MCF 10A (cell line): ENCODE data around the gene BPTF. TPM values are rescaled to one million over a fixed set of nuclear protein-coding genes. Genes with fewer than 3 reads are reported as not detected.

Experiments
- BruUV-seq: library from RNA; stranded (reverse); fragments of 400-500 nt; replicated peaks from 2 replicates; lab custom pipeline; 2021; lab: Mats Ljungman, UMichigan
- CTCF ChIA-PET: fragments of 300-600 bp; sonication (Branson Sonifier 250); formaldehyde crosslinking; extraction: SDS; loops from one replicate; lab custom pipeline; 2021; ENCODE audit warnings: antibody characterized with exemption, inconsistent platforms; lab: Yijun Ruan, JAX
- POLR2A ChIA-PET: fragments of 300-600, 350-650 bp; sonication (Branson Sonifier 250); formaldehyde crosslinking; extraction: SDS; loops from one replicate; lab custom pipeline; 2020; ENCODE audit warnings: antibody characterized with exemption, inconsistent platforms; lab: Yijun Ruan, JAX
- DNase-seq: peaks from one replicate; pipeline ENCODE4 v3.0.0-alpha.2; 2018; ENCODE audit not compliant: unreplicated experiment
- H3K27ac Mint-ChIP-seq: one replicate; pipeline ENCODE4 v1.8.0; 2022; ENCODE audit warnings: mild to moderate bottlenecking, low read depth, mixed read lengths; ENCODE audit not compliant: unreplicated experiment
- H3K27me3 Mint-ChIP-seq: one replicate; pipeline ENCODE4 v1.8.0; 2022; ENCODE audit warnings: mixed read lengths; ENCODE audit not compliant: insufficient read depth, unreplicated experiment
- H3K36me3 Mint-ChIP-seq: one replicate; pipeline ENCODE4 v1.8.0; 2022; ENCODE audit warnings: mild to moderate bottlenecking, moderate library complexity, mixed read lengths; ENCODE audit not compliant: insufficient read depth, unreplicated experiment
- H3K4me1 Mint-ChIP-seq: one replicate; pipeline ENCODE4 v1.8.0; 2022; ENCODE audit warnings: mixed read lengths; ENCODE audit not compliant: insufficient read depth, unreplicated experiment
- H3K4me3 Mint-ChIP-seq: one replicate; pipeline ENCODE4 v1.8.0; 2022; ENCODE audit warnings: mild to moderate bottlenecking, moderate library complexity, mixed read lengths; ENCODE audit not compliant: unreplicated experiment
- H3K9me3 Mint-ChIP-seq: one replicate; pipeline ENCODE4 v1.8.0; 2022; ENCODE audit warnings: mixed read lengths; ENCODE audit not compliant: unreplicated experiment
- intact Hi-C: fragments of 100-400 bp; cut with micrococcal nuclease; formaldehyde crosslinking; loops from 2 replicates; pipeline ENCODE4 v1.14.1; 2022
- total RNA-seq: library from RNA; stranded (reverse); gene quantifications from 2 replicates; pipeline ENCODE4 v1.2.3, GENCODE V29; 2022
- TF ChIP-seq, protein P1 (sequence below): fragments of 200-600 bp; IDR thresholded peaks from one replicate; pipeline ENCODE4 v1.8.0; 2022; ENCODE audit warnings: antibody characterized with exemption, mild to moderate bottlenecking; ENCODE audit not compliant: unreplicated experiment

The BPTF gene
- total RNA-seq, 1 experiment from 2014 or later = 63.7 TPM

DNA sequence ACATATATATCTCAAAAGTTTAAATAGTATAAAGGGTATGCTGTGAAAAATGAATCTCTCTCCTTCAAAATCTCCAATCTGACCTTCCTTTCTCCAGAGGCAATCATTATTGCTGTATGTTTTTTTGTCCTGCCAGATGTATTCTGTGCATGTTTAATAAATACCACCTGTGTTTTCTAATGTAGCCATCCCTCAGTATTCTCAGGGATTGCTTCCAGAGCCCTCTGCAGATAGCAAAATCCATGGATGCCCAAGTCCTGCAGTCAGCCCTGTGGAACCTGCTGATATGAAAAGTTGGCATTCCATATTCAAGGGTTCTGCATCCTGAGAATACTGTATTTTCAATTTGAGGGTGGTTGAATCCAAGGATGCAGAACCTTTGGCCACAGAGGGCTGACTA, 42.9 kb downstream of the BPTF start:
- H3K36me3 Mint-ChIP-seq = peaks cover 12% of the 10 kb centered on the region
- peaks cover 7% of the 10 kb centered on the region for H3K4me1 Mint-ChIP-seq
- no peak overlapping the region for H3K4me3 Mint-ChIP-seq
- TF ChIP-seq, protein P1, sequence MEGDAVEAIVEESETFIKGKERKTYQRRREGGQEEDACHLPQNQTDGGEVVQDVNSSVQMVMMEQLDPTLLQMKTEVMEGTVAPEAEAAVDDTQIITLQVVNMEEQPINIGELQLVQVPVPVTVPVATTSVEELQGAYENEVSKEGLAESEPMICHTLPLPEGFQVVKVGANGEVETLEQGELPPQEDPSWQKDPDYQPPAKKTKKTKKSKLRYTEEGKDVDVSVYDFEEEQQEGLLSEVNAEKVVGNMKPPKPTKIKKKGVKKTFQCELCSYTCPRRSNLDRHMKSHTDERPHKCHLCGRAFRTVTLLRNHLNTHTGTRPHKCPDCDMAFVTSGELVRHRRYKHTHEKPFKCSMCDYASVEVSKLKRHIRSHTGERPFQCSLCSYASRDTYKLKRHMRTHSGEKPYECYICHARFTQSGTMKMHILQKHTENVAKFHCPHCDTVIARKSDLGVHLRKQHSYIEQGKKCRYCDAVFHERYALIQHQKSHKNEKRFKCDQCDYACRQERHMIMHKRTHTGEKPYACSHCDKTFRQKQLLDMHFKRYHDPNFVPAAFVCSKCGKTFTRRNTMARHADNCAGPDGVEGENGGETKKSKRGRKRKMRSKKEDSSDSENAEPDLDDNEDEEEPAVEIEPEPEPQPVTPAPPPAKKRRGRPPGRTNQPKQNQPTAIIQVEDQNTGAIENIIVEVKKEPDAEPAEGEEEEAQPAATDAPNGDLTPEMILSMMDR = no peak
- DNase-seq = no peak
- H3K27me3 Mint-ChIP-seq = no peaks in the 10 kb centered on the region
- intact Hi-C loops = no loop called here
- no peaks in the 10 kb centered on the region for H3K9me3 Mint-ChIP-seq
- CTCF ChIA-PET = interaction anchor here (0.6 to 0.9 kb wide), 2 partner anchors 19 to 28 kb away, joined by 3 to 4 read pairs; no protein-coding TSS in a partner anchor
- no peak overlapping the region for H3K27ac Mint-ChIP-seq
- POLR2A ChIA-PET = interaction anchor here (0.8 to 0.9 kb wide), 2 partner anchors 43 to 151 kb away, joined by 3 to 5 read pairs; partner anchors contain the start of gene NOL11
- BruUV-seq = no TSS peak

DNA sequence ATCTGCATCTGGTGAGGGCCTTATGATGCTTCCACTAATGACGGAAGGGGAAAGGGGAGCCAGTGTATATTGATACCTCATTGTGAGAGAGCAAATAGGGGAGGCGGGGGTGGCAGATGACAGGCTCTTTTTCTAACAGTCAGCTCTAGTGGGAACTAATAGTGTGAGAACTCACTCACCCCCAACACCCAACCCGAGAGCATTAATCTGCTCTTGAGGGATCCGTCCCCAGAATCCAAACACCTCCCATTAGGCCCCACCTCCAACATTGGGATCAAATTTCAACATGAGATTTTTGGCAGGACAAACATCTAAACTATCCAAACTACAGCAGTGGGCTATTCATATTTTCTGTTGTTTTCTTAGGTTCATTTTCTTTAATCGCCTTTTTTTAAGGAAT, 54.4 kb downstream of the BPTF start:
- BruUV-seq = no TSS peak
- peaks cover 54% of the 10 kb centered on the region for H3K36me3 Mint-ChIP-seq
- intact Hi-C loops = no loop called here
- ChIA-PET POLR2A (interaction anchor here (1.0 kb wide), 2 partner anchors 11 to 12 kb away, joined by 3 to 7 read pairs; no protein-coding TSS in a partner anchor), CTCF (no interaction called here)
- H3K4me1 Mint-ChIP-seq = no peaks in the 10 kb centered on the region
- TF ChIP-seq, protein P1 = no peak
- peak; percentile 25 for DNase-seq
- no peaks in the 10 kb centered on the region for H3K27me3 Mint-ChIP-seq
- H3K27ac Mint-ChIP-seq = no peak overlapping the region
- no peaks in the 10 kb centered on the region for H3K9me3 Mint-ChIP-seq
- H3K4me3 Mint-ChIP-seq = no peak overlapping the region

DNA sequence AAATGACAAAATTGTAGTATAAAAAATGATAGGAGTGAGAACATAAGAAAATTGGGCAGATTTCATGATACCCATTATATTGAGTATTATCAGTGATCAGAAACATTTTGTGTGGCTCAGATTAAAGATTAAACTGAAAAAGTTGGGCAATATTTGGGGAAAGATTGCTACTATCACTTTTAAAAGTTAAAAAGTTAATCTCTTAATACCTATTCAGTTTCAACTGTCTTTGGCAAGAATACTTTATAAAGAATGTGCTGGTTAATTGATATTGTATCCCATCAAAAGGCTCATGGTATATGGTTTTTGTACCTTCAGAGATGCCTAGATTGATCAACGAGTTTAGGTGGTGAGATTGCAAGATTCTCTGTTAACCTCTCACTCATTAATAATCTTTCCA, 55.8 kb downstream of the BPTF start:
- ChIA-PET POLR2A (no interaction called here), CTCF (no interaction called here)
- Mint-ChIP-seq H3K9me3 (no peaks in the 10 kb centered on the region), H3K4me3 (no peak overlapping the region), H3K27ac (no peak overlapping the region), H3K36me3 (peaks cover 49% of the 10 kb centered on the region), H3K4me1 (no peaks in the 10 kb centered on the region), H3K27me3 (no peaks in the 10 kb centered on the region)
- intact Hi-C loops = no loop called here
- TF ChIP-seq, protein P1 = no peak
- no peak for DNase-seq
- no TSS peak for BruUV-seq

DNA sequence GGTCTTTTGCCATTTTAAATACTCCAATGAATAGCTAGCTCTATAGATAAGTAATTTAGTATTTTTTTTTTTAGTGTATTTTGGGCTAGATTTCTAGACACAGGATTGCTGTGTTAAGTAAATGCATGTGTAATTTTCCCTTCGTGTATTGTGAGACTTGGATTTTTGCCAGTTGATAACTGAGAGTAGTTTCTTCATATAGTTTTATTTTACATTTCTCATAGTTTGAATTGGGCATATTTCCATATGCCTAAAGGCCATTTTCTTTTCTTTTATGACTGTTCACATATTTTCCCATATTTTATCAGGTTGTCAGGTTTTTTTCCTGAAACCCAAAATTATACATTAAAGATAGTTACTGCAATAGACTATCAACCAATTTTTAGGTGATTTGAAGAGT, 59.4 kb downstream of the BPTF start:
- no TSS peak for BruUV-seq
- Mint-ChIP-seq H3K9me3 (no peaks in the 10 kb centered on the region), H3K36me3 (peaks cover 54% of the 10 kb centered on the region), H3K4me3 (no peak overlapping the region), H3K27me3 (no peaks in the 10 kb centered on the region), H3K4me1 (no peaks in the 10 kb centered on the region), H3K27ac (no peak overlapping the region)
- POLR2A ChIA-PET = no interaction called here
- intact Hi-C loops = no loop called here
- CTCF ChIA-PET = no interaction called here
- DNase-seq = peak; percentile 8
- TF ChIP-seq, protein P1 = no peak
